Measurements from ENCODE around the gene KRT3.
"Not testable (repeated sequence)": the region's sequence is repeated elsewhere in the genome, so short reads cannot be mapped to it uniquely, and the experiment has no call there.

KRT3 gene

DNA sequence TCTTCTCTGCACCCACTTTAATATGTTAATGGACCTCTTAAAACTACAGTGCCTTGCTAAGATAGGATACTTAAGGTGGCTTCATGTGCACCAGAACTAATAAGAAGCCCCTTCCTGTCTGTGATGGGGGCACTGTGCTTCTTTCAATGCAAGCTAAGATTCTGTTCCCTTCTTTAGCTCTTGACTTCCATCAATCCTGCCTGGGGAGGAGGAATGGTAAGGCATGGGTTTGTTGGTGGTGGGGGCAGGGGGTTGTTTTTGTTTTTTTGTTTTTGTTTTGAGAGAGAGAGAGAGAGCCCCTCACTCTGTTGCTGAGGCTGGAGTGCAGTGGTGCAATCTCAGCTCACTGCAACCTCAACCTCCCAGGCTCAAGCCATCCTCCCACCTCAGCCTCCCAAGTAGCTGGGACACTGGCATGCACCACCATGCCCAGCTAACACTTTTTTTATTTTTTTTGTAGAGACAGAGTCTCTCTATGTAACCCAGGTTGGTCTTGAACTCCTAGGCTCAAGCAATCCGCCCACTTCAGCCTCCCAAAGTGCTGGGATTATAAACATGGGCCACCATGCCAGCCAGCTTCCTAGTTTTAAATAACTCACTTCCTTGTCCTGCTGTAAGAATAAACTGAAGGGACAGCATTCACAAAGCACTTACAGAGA, 4.5 kb upstream of the KRT3 start:
- DNase-seq (ENCODE audit: insufficient read length) (no peak), FAIRE-seq (no peak)
- TF ChIP-seq POLR2A (IDR thresholded peaks at IDR 0.05; ENCODE audit: low read depth, low read length) (no peak), TAF1 (IDR thresholded peaks at IDR 0.05; ENCODE audit: borderline replicate concordance, low read depth, low read length) (no peak), POLR2AphosphoS5 (IDR thresholded peaks at IDR 0.05; ENCODE audit: low read depth, low read length) (no peak)

DNA sequence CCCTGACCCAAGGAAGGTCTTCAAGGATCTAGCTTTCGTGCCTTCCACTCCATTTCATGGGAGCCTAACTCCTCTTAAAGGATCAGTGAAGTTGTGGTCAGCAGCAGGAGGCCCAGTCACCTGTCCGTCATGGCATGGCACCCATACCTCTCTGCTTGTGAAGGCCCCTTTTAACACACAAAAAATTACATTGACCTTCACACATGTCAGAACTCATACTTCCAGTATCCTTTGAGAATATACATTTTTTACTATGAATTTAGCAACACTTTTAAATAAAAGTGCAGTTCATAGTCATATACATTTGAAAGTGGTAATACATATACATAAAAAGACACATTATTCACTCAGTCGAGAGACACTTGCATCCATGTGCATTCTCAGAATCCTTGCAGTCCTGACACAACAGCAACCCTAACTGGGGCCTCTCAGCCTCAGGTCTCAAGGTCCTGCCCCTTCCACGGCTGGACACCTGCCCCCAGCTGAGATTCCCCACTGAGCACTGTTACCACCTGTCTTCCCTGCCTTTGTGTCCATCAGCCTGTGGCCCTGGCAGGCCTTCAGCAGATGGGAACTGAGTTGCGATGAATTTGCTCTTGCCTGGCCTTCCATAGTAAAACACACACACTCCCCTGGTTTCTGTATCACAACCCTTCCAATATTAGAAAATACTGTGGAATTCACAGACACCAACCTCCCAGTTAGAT, 3.7 kb upstream of the KRT3 start:
- DNase-seq (ENCODE audit: insufficient read length) (no peak), FAIRE-seq (no peak)
- TF ChIP-seq POLR2AphosphoS5 (IDR thresholded peaks at IDR 0.05; ENCODE audit: low read depth, low read length), result no peak

DNA sequence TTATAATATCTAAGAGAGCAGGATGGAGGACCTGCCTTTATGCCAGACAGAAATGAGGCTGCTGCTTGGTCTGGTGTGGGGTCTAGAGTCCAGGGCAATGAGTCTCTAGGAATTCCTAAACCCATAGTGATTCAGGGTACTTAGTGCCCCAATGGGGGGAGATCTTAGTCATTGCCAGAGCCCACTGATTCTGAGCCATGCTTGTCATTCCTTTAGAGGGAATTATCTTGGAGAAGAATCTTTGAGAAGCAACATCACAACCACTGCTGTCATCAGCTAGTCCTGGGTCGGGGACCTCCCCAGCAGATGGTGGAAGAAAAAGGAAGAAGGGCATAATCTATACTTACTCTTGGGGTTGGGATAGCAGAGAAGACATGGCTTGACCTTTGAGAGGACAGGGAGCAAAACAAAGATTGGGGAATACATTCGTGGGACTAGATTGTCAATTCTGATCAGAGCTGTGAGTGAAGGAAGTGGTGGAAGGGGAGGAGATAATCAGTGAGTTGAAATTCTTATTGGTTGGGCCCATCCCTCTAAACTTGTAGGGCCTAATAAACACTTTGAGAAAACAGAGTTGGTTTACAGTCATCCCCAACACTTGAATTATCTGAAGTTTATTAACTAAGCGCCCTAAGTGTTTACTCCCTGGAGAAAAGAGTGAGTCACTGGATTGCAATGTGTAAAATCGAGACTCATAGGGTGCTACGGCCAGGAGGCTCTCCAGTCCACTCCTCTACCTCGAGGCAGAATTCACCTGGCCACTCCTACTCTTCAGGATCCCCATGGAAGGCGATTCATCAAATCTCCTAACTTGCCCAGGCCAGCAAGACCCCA, 3.0 kb upstream of the KRT3 start:
- no peak for DNase-seq (ENCODE audit: insufficient read length)
- TF ChIP-seq TAF1 (IDR thresholded peaks at IDR 0.05; ENCODE audit: borderline replicate concordance, low read depth, low read length), result no peak
- no peak for TF ChIP-seq POLR2AphosphoS5 (IDR thresholded peaks at IDR 0.05; ENCODE audit: low read depth, low read length)
- no peak for FAIRE-seq

DNA sequence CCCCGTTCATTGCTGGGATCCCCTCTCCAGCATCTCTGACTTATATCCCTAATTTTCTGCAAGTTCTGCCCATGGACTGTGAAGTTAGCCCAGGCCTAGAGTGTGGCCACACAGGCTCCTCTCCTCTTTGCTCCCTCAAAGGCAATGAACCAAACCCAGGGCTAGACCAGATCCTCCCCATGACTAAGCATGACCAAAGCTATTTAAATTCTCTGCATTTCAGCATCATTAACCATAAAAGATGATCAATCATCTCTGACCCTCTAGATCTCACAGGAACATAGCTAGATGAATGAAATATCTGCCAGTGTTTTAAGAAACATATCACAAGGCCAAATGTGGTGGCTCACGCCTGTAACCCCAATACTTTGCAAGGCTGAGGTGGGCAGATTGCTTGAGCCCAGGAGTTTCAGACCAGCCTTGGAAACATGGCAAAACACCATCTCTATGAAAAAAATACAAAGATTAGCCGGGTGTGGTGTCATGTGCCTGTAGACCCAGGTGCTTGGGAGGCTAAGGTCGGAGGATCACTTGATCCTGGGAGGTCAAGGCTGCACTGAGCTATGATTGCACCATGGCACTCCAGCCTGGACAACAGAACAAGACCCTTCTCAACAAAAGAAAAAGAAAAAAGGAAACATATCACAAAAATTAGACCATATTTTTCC, 2.2 kb upstream of the KRT3 start:
- DNase-seq (ENCODE audit: insufficient read length), result no peak
- TF ChIP-seq POLR2A (IDR thresholded peaks at IDR 0.05; ENCODE audit: low read depth, low read length) (no peak), POLR2AphosphoS5 (IDR thresholded peaks at IDR 0.05; ENCODE audit: low read depth, low read length) (no peak), TAF1 (IDR thresholded peaks at IDR 0.05; ENCODE audit: borderline replicate concordance, low read depth, low read length) (no peak)
- FAIRE-seq, result no peak

DNA sequence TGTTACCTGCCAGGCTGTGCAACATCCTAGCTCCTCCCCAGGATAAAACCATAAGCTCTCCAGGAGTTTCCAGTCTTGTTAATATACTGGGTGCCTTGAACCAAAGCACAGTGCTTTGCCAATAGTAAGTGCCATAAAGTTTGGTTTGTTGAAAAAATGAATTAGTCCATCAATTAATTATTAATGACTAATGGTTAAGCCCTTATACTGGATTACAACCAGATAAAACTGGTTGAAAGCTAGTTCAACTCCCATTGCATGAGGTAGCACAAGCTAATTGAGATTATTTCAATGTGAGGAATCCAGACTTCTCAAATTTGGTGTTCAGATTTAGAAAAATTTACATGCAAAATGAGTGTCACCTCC, 1.6 kb upstream of the KRT3 start:
- DNase-seq (ENCODE audit: insufficient read length) (no peak), FAIRE-seq (no peak)
- TF ChIP-seq TAF1 (IDR thresholded peaks at IDR 0.05; ENCODE audit: borderline replicate concordance, low read depth, low read length), result no peak
- no peak for TF ChIP-seq POLR2AphosphoS5 (IDR thresholded peaks at IDR 0.05; ENCODE audit: low read depth, low read length)
- TF ChIP-seq POLR2A (IDR thresholded peaks at IDR 0.05; ENCODE audit: low read depth, low read length), result no peak

DNA sequence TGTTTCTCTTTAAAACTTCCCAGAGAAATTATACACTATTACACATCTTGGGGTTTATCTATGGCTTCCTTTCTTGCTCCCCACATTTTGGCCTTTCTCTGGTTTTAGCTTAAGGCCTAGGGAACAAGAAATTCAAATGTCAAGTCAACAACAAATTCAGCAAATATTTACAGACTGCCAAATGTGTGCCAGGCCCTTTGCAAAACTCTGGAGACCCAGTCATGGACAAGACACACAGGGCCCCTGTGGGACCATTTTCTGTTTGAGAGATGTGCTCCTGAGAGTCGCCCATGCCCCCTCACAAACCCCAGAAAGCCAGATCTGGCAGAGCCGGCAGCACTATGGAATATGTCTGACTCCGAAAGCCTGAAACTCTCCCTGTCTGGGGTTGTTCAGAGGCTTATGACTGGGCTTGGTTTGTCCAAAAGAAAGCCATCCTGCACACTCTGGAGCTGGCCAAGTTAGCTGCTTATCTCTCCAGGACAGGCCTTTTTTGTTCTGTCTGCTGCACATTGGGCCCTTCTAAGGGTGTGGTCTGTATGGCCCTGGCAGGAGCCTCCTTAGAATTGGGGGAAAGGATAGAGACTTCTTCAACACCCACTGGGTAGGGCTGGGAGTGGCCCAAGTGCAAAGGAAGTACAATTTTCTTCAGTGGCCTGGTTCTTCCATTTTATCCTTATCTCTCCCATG, 1.1 kb upstream of the KRT3 start:
- TF ChIP-seq POLR2AphosphoS5 (IDR thresholded peaks at IDR 0.05; ENCODE audit: low read depth, low read length), result no peak
- TF ChIP-seq TAF1 (IDR thresholded peaks at IDR 0.05; ENCODE audit: borderline replicate concordance, low read depth, low read length), result no peak
- no peak for TF ChIP-seq POLR2A (IDR thresholded peaks at IDR 0.05; ENCODE audit: low read depth, low read length)
- FAIRE-seq (no peak), DNase-seq (ENCODE audit: insufficient read length) (no peak)

DNA sequence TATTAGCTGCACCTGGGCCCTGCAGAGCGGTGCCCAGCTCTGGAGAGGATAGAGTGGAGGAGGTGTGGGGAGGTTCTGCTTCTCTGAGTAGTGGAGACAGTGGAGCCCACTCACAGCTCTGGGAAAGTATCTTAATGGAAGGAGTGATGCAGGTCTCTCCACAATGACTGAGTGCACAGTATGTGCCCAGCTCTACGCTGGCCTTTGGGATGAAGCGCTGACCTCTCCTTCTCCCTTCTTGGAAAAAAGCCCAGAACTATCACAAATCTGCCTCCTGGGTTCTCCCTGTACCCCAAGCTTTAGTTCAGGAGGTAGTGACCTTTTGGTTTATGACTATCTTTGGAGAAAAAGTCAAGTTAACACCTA, 495 bp upstream of the KRT3 start:
- FAIRE-seq (no peak), DNase-seq (ENCODE audit: insufficient read length) (no peak)
- TF ChIP-seq POLR2AphosphoS5 (IDR thresholded peaks at IDR 0.05; ENCODE audit: low read depth, low read length) (no peak), POLR2A (IDR thresholded peaks at IDR 0.05; ENCODE audit: low read depth, low read length) (no peak), TAF1 (IDR thresholded peaks at IDR 0.05; ENCODE audit: borderline replicate concordance, low read depth, low read length) (no peak)

DNA sequence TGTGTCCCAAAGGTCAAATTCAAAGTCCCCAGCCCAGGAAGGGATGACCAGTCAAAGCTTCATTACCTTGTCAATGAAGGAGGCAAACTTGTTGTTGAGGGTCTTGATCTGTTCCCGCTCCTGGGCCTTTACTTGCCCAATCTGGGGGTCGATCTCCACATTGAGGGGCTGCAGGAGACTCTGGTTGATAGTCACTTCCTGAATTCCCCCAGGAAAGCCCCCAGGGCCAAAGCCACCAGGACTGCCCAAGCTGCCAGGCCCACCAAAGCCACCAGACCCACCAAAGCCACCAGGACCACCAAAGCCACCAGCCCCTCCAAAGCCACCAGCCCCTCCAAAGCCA, 614 bp downstream of the KRT3 start:
- not testable (repeated sequence) for DNase-seq (ENCODE audit: insufficient read length); FAIRE-seq

DNA sequence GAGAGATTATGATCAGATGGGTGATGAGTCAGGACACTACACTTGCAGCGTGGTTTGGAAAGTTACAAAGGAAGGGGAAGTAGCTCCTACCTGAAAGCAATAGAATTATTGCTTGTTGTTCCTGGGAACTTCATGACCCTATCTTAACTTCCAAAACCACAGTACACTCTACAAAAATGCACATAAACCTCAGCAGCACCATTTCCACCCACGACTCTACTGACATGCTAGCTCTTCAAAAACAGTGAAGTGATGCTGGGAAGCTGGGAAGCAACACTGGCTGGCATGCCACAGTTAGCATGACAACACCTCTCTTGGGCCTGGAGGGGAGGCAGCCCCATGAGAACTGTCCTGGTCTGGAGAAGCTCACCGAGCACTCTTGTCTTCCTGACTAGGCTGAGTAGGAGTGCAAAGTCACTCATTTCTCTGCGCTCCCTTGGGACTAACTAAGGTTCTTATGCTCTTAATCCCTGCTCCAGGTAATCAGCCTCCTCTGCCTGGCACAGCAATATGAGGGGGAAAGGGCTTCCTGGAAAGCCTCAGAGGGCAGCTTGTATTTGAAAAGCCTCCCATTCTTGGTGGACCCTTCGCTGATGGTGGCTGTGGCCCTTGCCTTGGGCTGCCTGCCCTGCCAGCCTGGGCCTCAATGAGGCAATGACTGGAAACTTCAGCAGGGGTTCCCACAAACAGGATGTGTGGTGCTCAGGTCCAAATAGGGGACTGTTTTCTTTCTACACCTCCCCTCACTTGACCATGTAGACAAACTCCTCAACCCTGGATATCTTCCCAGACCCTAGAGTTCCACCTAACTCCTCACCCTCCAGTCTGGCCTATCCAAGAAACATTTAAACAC, 1.2 kb downstream of the KRT3 start:
- no peak for FAIRE-seq
- TF ChIP-seq POLR2A (IDR thresholded peaks at IDR 0.05; ENCODE audit: low read depth, low read length), result no peak
- no peak for DNase-seq (ENCODE audit: insufficient read length)

DNA sequence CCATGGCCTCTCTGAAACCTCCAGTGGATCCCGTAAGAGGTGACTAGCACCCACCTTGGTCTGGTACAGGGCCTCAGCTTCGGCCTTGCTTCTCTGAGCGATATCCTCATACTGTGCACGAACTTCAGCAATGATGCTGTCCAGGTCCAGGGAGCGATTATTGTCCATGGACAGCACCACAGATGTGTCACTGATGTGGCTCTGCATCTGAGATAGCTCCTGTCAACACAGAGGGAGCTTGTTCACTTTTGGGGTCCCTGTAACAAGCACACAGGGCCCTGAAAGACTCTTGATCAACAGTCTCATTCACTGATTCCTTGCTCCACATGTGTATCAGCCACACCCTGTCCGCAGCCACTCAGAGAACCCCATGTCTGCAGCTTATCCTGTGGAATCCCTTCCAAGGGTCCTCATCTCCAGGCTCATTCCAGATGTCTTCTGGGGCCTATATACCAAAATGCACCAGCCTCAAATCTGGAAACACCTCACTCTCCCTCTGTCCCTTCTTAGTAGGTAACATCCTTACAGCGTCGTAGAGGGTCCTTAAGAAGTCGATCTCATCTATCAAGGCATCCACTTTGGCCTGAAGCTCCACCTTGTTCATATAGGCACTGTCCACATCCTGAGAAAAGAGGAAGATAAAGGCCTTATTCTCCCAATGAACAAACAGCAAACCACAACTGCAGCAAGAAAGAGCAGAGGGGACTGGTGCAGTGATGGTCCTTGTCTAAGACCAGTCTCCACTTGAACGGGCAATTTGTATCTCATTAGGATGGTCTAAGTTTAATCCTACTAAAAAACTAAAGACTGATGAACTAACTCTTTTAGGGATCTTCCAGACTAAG, 3.5 kb downstream of the KRT3 start:
- FAIRE-seq, result no peak
- no peak for DNase-seq (ENCODE audit: insufficient read length)
- TF ChIP-seq POLR2A (IDR thresholded peaks at IDR 0.05; ENCODE audit: low read depth, low read length) (no peak), TAF1 (IDR thresholded peaks at IDR 0.05; ENCODE audit: borderline replicate concordance, low read depth, low read length) (no peak), POLR2AphosphoS5 (IDR thresholded peaks at IDR 0.05; ENCODE audit: low read depth, low read length) (no peak)
